ENCODE measurements around the gene KLHL29.

Gene KLHL29

GRCh38 chr2:23423062-23423872, 38.3 kb downstream of the KLHL29 start:
- DNase-seq (ENCODE audit: insufficient read length, low spot score): no peak
- no peak for FAIRE-seq
- no peak for TF ChIP-seq POU2F2 (IDR thresholded peaks at IDR 0.05; ENCODE audit: low read depth, low read length)
- no peak for TF ChIP-seq POLR2AphosphoS5 (IDR thresholded peaks at IDR 0.05; ENCODE audit: low read depth, low read length)
- TF ChIP-seq TAF1 (IDR thresholded peaks at IDR 0.05; ENCODE audit: low read depth, low read length): no peak
- no peak for TF ChIP-seq SPI1 (IDR thresholded peaks at IDR 0.05; ENCODE audit: low read depth, low read length)
- no peak for TF ChIP-seq PAX5 (IDR thresholded peaks at IDR 0.05; ENCODE audit: insufficient read depth, low read length, severe bottlenecking)
- no peak for TF ChIP-seq POLR2A (IDR thresholded peaks at IDR 0.05; ENCODE audit: low read depth, low read length)

DNA sequence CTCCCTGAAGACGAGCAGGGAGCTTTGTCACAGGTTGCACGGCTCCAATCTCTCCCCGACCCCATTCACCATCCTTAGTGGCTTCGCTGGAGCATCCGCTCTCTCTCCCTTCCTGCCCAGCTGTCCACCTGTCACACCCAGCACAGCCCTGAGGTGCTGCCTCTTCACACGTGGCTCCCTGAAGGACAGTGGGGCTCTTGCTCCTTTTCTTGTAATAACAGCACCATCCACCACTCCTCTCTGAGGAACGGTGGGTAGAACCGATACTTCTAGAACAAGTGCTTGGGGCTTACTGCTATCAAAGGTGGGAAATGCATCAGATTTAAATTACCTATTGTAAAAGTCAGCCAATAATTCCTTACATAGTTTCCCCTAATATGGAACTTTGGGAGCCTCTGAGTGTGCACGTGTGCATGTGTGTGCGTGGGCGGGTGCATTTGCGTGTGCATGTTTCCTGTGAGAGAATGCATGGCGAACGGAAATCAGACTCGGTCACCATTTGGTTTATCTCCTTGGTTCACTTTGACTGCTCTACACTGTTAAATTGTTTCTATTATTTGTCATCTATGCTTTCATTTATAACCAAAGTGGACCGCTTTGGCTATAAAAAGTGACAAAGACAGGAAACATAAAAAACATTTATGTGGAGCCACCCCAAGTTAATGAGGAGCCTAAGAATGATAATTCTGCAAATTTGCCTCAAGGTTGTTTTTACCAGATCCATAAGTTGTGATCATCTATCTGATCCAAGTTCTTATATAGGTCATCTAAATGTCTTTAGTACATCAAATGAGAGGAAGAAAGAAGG, 39.1 kb downstream of the KLHL29 start:
- FAIRE-seq (no peak), DNase-seq (ENCODE audit: insufficient read length, low spot score) (no peak)
- TF ChIP-seq POLR2AphosphoS5 (IDR thresholded peaks at IDR 0.05; ENCODE audit: low read depth, low read length) (no peak), SPI1 (IDR thresholded peaks at IDR 0.05; ENCODE audit: low read depth, low read length) (no peak), TAF1 (IDR thresholded peaks at IDR 0.05; ENCODE audit: low read depth, low read length) (no peak), POLR2A (IDR thresholded peaks at IDR 0.05; ENCODE audit: low read depth, low read length) (no peak), PAX5 (IDR thresholded peaks at IDR 0.05; ENCODE audit: insufficient read depth, low read length, severe bottlenecking) (no peak), POU2F2 (IDR thresholded peaks at IDR 0.05; ENCODE audit: low read depth, low read length) (no peak)

- DNase-seq (ENCODE audit: insufficient read length, low spot score) (no peak), FAIRE-seq (no peak)
Measured at GRCh38 chr2:23425338-23425871, 40.4 kb downstream of the KLHL29 start.

GRCh38 chr2:23425885-23426262, 40.9 kb downstream of the KLHL29 start:
- TF ChIP-seq PAX5 (IDR thresholded peaks at IDR 0.05; ENCODE audit: insufficient read depth, low read length, severe bottlenecking): no peak
- FAIRE-seq: no peak
- no peak for DNase-seq (ENCODE audit: insufficient read length, low spot score)

More at GRCh38 chr2:23425338-23425871, 40.4 kb downstream of the KLHL29 start:
- TF ChIP-seq POLR2A (IDR thresholded peaks at IDR 0.05; ENCODE audit: low read depth, low read length): no peak
- no peak for TF ChIP-seq PAX5 (IDR thresholded peaks at IDR 0.05; ENCODE audit: insufficient read depth, low read length, severe bottlenecking)
- no peak for TF ChIP-seq POU2F2 (IDR thresholded peaks at IDR 0.05; ENCODE audit: low read depth, low read length)
- TF ChIP-seq POLR2AphosphoS5 (IDR thresholded peaks at IDR 0.05; ENCODE audit: low read depth, low read length): no peak
- TF ChIP-seq SPI1 (IDR thresholded peaks at IDR 0.05; ENCODE audit: low read depth, low read length): no peak
- no peak for TF ChIP-seq TAF1 (IDR thresholded peaks at IDR 0.05; ENCODE audit: low read depth, low read length)

- TF ChIP-seq POLR2AphosphoS5 (IDR thresholded peaks at IDR 0.05; ENCODE audit: low read depth, low read length) (no peak), POU2F2 (IDR thresholded peaks at IDR 0.05; ENCODE audit: low read depth, low read length) (no peak), PAX5 (IDR thresholded peaks at IDR 0.05; ENCODE audit: insufficient read depth, low read length, severe bottlenecking) (no peak)
- no peak for FAIRE-seq
- DNase-seq (ENCODE audit: insufficient read length, low spot score): no peak
Measured at GRCh38 chr2:23426263-23426905, 41.4 kb downstream of the KLHL29 start.

- DNase-seq (ENCODE audit: insufficient read length, low spot score): no peak
- TF ChIP-seq POU2F2 (IDR thresholded peaks at IDR 0.05; ENCODE audit: low read depth, low read length) (no peak), SPI1 (IDR thresholded peaks at IDR 0.05; ENCODE audit: low read depth, low read length) (no peak), POLR2AphosphoS5 (IDR thresholded peaks at IDR 0.05; ENCODE audit: low read depth, low read length) (no peak)
- no peak for FAIRE-seq
Measured at GRCh38 chr2:23427350-23427749, 42.4 kb downstream of the KLHL29 start.

- no peak for DNase-seq (ENCODE audit: insufficient read length, low spot score)
- no peak for FAIRE-seq
- TF ChIP-seq SPI1 (IDR thresholded peaks at IDR 0.05; ENCODE audit: low read depth, low read length) (no peak), POU2F2 (IDR thresholded peaks at IDR 0.05; ENCODE audit: low read depth, low read length) (no peak), POLR2AphosphoS5 (IDR thresholded peaks at IDR 0.05; ENCODE audit: low read depth, low read length) (no peak), PAX5 (IDR thresholded peaks at IDR 0.05; ENCODE audit: insufficient read depth, low read length, severe bottlenecking) (no peak), TAF1 (IDR thresholded peaks at IDR 0.05; ENCODE audit: low read depth, low read length) (no peak), POLR2A (IDR thresholded peaks at IDR 0.05; ENCODE audit: low read depth, low read length) (no peak)
Measured at GRCh38 chr2:23427976-23428375, 43.0 kb downstream of the KLHL29 start.

GRCh38 chr2:23429036-23429435, 44.1 kb downstream of the KLHL29 start:
- FAIRE-seq (no peak), DNase-seq (ENCODE audit: insufficient read length, low spot score) (no peak)
- TF ChIP-seq POU2F2 (IDR thresholded peaks at IDR 0.05; ENCODE audit: low read depth, low read length) (no peak), POLR2A (IDR thresholded peaks at IDR 0.05; ENCODE audit: low read depth, low read length) (no peak), PAX5 (IDR thresholded peaks at IDR 0.05; ENCODE audit: insufficient read depth, low read length, severe bottlenecking) (no peak), POLR2AphosphoS5 (IDR thresholded peaks at IDR 0.05; ENCODE audit: low read depth, low read length) (no peak), TAF1 (IDR thresholded peaks at IDR 0.05; ENCODE audit: low read depth, low read length) (no peak), SPI1 (IDR thresholded peaks at IDR 0.05; ENCODE audit: low read depth, low read length) (no peak)

DNA sequence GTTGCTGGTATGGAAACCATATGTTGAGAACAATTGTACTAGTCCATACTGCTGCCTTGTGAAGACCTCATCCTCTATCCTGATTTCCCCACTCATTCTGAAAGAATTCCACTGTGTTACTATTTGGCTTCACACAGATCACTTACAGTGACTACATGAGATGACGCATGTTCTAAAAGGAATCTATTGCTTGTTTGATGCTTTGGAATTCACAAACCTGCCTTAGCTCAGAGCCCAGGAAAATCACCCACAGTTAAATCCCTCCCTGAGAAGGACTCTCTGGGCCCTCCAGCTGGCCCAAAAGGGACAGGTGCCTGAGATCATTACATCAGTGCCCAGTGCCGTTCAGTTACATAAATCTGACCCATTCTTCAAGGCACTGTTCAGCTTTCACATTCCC, 45.3 kb downstream of the KLHL29 start:
- no peak for FAIRE-seq
- DNase-seq (ENCODE audit: insufficient read length, low spot score): no peak

More for the DNA sequence above, 45.3 kb downstream of the KLHL29 start:
- TF ChIP-seq POU2F2 (IDR thresholded peaks at IDR 0.05; ENCODE audit: low read depth, low read length) (no peak), POLR2A (IDR thresholded peaks at IDR 0.05; ENCODE audit: low read depth, low read length) (no peak), TAF1 (IDR thresholded peaks at IDR 0.05; ENCODE audit: low read depth, low read length) (no peak), PAX5 (IDR thresholded peaks at IDR 0.05; ENCODE audit: insufficient read depth, low read length, severe bottlenecking) (no peak), POLR2AphosphoS5 (IDR thresholded peaks at IDR 0.05; ENCODE audit: low read depth, low read length) (no peak), SPI1 (IDR thresholded peaks at IDR 0.05; ENCODE audit: low read depth, low read length) (no peak)
